Natural killer cell treated with Interleukin-12 subunit alpha and Interleukin-12 subunit beta and Interleukin-15 and Interleukin-18, amount 100 ng/mL, for 72 hours (primary cell): ENCODE results near the gene CACNA2D3. TPM values are rescaled to one million over a fixed set of nuclear protein-coding genes. Genes with fewer than 3 reads are reported as not detected.

Experiments used
- ATAC-seq, 2 donors: fragments of 150-1000 bp; cut with Tn5 transposase in 1 of 2; sonication (Bioruptor Pico), chemical (Tn5 transposase) in 1 of 2; 2 replicates each; pipeline ENCODE4 v1.10.0; 2021
- DNase-seq: peaks from one replicate; pipeline ENCODE4 v3.0.0; 2022; ENCODE audit warnings: low spot score
- H3K27ac Mint-ChIP-seq, 2 donors: 1 replicate in 1 of 2; 2 replicates in 1 of 2; pipeline ENCODE4 v1.8.0; 2022; ENCODE audit warnings: mixed read lengths in 2 of 2, mild to moderate bottlenecking in 1 of 2, moderate library complexity in 1 of 2
- H3K27me3 Mint-ChIP-seq, 2 donors: 1 replicate in 1 of 2; 2 replicates in 1 of 2; pipeline ENCODE4 v1.8.0; 2022; ENCODE audit warnings: mixed read lengths in 2 of 2
- H3K36me3 Mint-ChIP-seq: one replicate; pipeline ENCODE4 v1.8.0; 2022; ENCODE audit warnings: mixed read lengths
- H3K4me1 Mint-ChIP-seq, 2 donors: 1 replicate in 1 of 2; 2 replicates in 1 of 2; pipeline ENCODE4 v1.8.0; 2022; ENCODE audit warnings: low read depth in 2 of 2, mixed read lengths in 2 of 2, mild to moderate bottlenecking in 1 of 2
- H3K4me3 Mint-ChIP-seq: one replicate; pipeline ENCODE4 v1.8.0; 2022; ENCODE audit warnings: mixed read lengths
- H3K9me3 Mint-ChIP-seq: 2 replicates; pipeline ENCODE4 v1.8.0; 2022; ENCODE audit warnings: mixed read lengths
- total RNA-seq, 2 donors: library from RNA; stranded (reverse); gene quantifications; one replicate each; pipeline ENCODE4 v1.2.3, GENCODE V29; 2022

CACNA2D3 gene
- total RNA-seq, 2 donors from 2014 or later: not detected

- Mint-ChIP-seq H3K27me3 (peaks cover 11 to 16% of the 10 kb centered on the region in 2 donors), H3K4me3 (no peak overlapping the region), H3K27ac (no peak overlapping the region), H3K9me3 (peaks cover 3% of the 10 kb centered on the region), H3K36me3 (no peaks in the 10 kb centered on the region), H3K4me1 (no peaks in the 10 kb centered on the region)
- ATAC-seq (no peak), DNase-seq (no peak)
These were observed 141.7 kb downstream of the CACNA2D3 start for GRCh38 chr3:54264050-54264449.

DNA sequence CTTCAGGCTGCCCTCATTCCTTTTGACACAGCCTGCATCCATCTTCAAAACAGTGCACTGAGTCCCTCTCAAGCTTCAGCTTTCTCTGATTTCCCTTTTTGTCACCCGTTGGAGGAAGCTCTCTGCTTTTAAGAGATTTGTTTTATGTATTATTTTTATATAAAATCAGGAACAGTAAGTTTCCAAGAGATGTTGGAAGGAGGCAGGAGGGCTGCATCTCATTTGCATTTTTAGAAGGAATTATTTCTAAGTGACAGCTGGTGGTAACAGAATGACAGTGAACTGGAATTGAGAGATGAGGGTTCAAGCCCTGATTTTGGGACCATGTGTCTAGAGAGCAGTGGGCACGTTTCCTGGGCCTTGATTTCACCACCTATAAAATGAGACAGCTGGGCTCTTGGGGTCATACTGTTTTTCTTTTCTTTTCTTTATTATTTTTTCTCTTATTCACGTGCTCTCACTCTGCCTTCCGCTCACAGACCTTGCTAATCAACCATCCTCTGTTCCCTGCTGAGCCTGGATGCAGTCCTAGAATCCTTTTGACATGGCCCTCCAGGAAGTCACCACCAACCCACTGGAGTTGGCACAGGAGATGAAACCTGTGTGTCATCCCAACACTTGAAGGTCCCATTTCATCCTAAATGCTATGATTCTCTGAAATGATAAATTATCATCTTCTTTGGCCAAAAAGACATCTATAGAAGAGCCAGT lies 148.6 kb downstream of the CACNA2D3 start:
- no peak for ATAC-seq
- Mint-ChIP-seq H3K27ac (no peak overlapping the region), H3K4me3 (no peak overlapping the region), H3K4me1 (no peaks in the 10 kb centered on the region), H3K9me3 (peaks cover 4% of the 10 kb centered on the region), H3K36me3 (no peaks in the 10 kb centered on the region), H3K27me3 (peaks cover 0 to 10% of the 10 kb centered on the region in 2 donors)
- no peak for DNase-seq

DNA sequence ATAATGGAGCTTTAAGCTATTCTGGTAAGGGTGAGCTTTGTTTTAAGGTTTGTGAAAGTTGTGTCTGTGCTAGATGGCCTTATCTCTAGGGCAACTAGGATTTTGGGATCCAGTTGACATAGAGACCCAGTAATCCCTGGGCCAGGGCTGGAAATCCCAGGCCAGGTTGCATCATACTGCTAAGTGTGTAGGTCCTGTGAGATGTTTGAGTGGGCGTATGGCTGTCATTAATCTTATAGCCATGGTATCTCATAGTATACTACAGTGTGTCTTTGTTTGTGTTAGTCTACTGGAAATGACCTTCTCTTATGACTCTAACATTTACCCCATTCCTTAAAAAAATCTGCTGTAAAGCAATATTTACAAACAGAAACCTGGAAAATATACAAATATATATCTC lies 151.4 kb downstream of the CACNA2D3 start:
- H3K27ac Mint-ChIP-seq: no peak overlapping the region
- H3K4me1 Mint-ChIP-seq: no peaks in the 10 kb centered on the region
- no peak overlapping the region for H3K4me3 Mint-ChIP-seq
- ATAC-seq (no peak), DNase-seq (no peak)
- H3K36me3 Mint-ChIP-seq: no peaks in the 10 kb centered on the region
- peaks cover 0 to 8% of the 10 kb centered on the region in 2 donors for H3K27me3 Mint-ChIP-seq
- peaks cover 4% of the 10 kb centered on the region for H3K9me3 Mint-ChIP-seq

- H3K9me3 Mint-ChIP-seq: no peaks in the 10 kb centered on the region
- no peaks in the 10 kb centered on the region for H3K4me1 Mint-ChIP-seq
- H3K36me3 Mint-ChIP-seq: no peaks in the 10 kb centered on the region
- ATAC-seq: no peak
- no peak overlapping the region for H3K4me3 Mint-ChIP-seq
- H3K27ac Mint-ChIP-seq: no peak overlapping the region
- DNase-seq: no peak
- H3K27me3 Mint-ChIP-seq: peaks cover 0 to 1% of the 10 kb centered on the region in 2 donors
These were observed 152.3 kb downstream of the CACNA2D3 start for GRCh38 chr3:54274607-54275006.

- peaks cover 2 to 16% of the 10 kb centered on the region in 2 donors for H3K27me3 Mint-ChIP-seq
- DNase-seq: no peak
- no peaks in the 10 kb centered on the region for H3K36me3 Mint-ChIP-seq
- peaks cover 4% of the 10 kb centered on the region for H3K9me3 Mint-ChIP-seq
- H3K4me1 Mint-ChIP-seq: no peaks in the 10 kb centered on the region
- H3K4me3 Mint-ChIP-seq: no peak overlapping the region
- H3K27ac Mint-ChIP-seq: no peak overlapping the region
- no peak for ATAC-seq
These were observed 156.7 kb downstream of the CACNA2D3 start for GRCh38 chr3:54279005-54279583.

- H3K4me1 Mint-ChIP-seq: no peaks in the 10 kb centered on the region
- peaks cover 2 to 16% of the 10 kb centered on the region in 2 donors for H3K27me3 Mint-ChIP-seq
- ATAC-seq (no peak), DNase-seq (no peak)
- H3K9me3 Mint-ChIP-seq: peaks cover 9% of the 10 kb centered on the region
- no peak overlapping the region for H3K27ac Mint-ChIP-seq
- H3K36me3 Mint-ChIP-seq: no peaks in the 10 kb centered on the region
- no peak overlapping the region for H3K4me3 Mint-ChIP-seq
These were observed 161.1 kb downstream of the CACNA2D3 start for GRCh38 chr3:54283470-54283869.

DNA sequence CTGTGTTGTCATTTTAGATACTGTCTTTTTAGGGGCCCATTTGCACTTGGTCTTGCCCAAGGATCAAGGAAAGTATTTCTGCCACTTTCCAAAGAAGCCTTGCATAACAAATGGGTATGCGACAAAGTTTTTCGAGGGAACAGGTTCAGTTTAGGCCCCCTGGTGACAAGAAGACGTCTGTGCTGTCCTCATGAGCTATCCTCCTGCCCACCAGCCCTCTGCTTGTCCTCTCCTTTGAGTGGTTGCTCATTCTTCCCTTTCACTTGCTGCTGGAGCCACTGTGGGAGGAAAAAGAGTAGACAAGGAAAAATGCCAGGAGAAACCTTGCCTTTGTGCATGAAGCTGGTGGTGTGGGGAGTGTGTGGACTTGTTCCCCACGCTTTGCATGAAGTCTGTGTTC lies 171.9 kb downstream of the CACNA2D3 start:
- Mint-ChIP-seq H3K27ac (no peak overlapping the region), H3K4me1 (no peaks in the 10 kb centered on the region), H3K36me3 (no peaks in the 10 kb centered on the region), H3K27me3 (peaks cover 0 to 3% of the 10 kb centered on the region in 2 donors), H3K9me3 (peaks cover 4% of the 10 kb centered on the region), H3K4me3 (no peak overlapping the region)
- ATAC-seq: no peak
- DNase-seq: no peak

DNA sequence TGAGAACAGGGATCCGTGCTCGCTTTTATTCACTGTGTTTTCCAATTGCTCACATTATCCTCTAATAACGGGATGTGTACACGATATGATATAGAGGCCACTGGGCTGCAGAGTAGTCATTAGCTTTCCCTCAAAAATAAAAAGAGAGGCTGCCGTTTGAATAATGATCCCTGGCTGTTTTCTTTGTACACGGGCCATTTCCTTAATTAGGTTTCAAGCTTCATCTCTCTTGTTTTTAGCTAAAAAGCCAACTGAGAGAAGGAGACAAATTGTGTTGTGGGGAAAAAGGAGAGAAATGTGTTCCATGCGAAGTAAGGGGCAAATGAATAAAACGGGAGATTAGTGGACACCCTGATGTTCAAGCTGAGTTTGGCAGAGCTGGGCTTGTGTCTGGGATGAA lies 174.2 kb downstream of the CACNA2D3 start:
- peaks cover 0 to 3% of the 10 kb centered on the region in 2 donors for H3K27me3 Mint-ChIP-seq
- H3K36me3 Mint-ChIP-seq: no peaks in the 10 kb centered on the region
- no peak overlapping the region for H3K4me3 Mint-ChIP-seq
- no peak for ATAC-seq
- no peak for DNase-seq
- no peaks in the 10 kb centered on the region for H3K4me1 Mint-ChIP-seq
- H3K27ac Mint-ChIP-seq: no peak overlapping the region
- peaks cover 4% of the 10 kb centered on the region for H3K9me3 Mint-ChIP-seq

DNA sequence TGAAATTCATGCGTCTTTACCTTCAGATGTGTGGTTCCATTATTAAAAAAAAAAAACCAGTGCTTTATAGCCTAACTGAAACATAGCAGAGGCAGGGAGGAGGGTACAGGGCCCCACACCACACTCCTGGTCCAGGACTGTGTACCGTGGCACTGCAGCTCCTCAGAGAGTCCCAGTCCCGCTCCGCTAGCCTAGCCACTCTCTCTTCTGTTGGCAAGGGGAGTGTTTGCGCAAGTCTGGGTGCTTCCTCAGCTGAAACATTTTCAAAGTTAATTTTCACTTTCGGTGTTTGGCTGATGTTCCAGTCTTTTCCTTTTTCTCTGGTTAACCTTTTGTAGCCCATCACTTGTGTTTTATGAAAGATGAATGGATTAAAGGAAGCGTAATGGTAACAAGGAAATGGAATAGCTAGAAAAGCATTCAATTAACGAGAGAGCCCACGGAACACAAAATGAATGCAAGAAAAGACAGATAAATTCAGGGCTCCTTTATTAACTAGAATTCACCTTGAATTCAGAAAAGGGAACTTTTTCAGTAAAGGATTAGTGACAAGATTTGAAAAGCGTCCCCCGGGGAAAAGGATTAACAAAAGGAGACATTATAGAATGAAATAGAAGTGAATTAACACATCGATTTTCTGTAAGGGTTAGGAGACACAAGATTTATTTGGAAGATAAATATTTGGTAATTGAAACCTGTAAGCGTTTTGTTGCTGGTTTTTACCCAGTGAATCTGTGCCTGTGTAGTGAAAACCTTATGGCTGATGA lies 177.0 kb downstream of the CACNA2D3 start:
- H3K4me1 Mint-ChIP-seq: no peaks in the 10 kb centered on the region
- ATAC-seq (no peak), DNase-seq (no peak)
- H3K4me3 Mint-ChIP-seq: no peak overlapping the region
- H3K27ac Mint-ChIP-seq: no peak overlapping the region
- H3K36me3 Mint-ChIP-seq: no peaks in the 10 kb centered on the region
- peaks cover 7 to 9% of the 10 kb centered on the region in 2 donors for H3K27me3 Mint-ChIP-seq
- peaks cover 4% of the 10 kb centered on the region for H3K9me3 Mint-ChIP-seq

DNA sequence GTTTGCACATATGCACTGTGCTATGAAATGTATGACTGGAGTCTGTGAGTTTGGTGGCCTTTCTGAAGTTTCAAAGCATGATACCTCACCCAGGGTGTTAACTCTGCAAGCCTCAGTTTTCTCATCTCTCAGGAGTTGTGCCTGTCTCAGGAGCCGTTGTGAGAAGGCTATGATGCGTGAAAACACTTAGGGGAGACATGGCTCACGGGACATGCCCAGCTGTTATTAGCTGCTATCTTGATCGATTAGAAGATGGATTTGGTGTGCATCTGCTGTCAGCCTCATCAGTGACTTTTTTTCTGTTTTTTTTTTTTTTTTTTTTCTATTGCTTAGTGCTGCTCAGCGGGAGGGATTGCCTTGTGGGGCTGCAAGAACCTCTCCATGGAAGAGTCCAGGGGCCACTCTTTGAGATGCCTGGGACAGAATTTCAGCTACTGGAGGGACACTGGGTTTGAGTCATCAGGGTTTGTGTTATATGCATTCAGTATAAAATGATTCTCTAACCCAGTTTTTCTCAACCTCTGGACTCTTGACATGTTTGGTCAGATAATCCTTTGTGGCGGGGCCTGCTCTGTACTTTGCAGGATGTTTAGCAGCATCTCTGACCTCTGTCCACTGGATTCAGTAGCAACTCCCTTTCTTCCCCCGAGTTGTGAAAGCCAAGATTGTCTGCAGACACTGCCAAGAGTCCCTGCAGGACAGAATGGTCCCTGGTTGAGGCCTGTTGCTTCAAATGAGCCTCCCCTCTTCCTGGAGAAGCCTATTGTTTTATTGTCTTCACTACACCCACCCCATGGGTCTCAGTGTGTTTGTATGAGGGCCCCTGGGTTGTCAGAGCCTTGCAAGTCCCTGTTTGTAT lies 181.4 kb downstream of the CACNA2D3 start:
- H3K36me3 Mint-ChIP-seq: no peaks in the 10 kb centered on the region
- ATAC-seq: no peak
- no peak for DNase-seq
- no peaks in the 10 kb centered on the region for H3K4me1 Mint-ChIP-seq
- no peaks in the 10 kb centered on the region for H3K9me3 Mint-ChIP-seq
- H3K27ac Mint-ChIP-seq: no peak overlapping the region
- peaks cover 7 to 18% of the 10 kb centered on the region in 2 donors for H3K27me3 Mint-ChIP-seq
- H3K4me3 Mint-ChIP-seq: no peak overlapping the region

- H3K36me3 Mint-ChIP-seq: no peaks in the 10 kb centered on the region
- no peak overlapping the region for H3K4me3 Mint-ChIP-seq
- peaks cover 7 to 18% of the 10 kb centered on the region in 2 donors for H3K27me3 Mint-ChIP-seq
- no peaks in the 10 kb centered on the region for H3K4me1 Mint-ChIP-seq
- H3K27ac Mint-ChIP-seq: no peak overlapping the region
- H3K9me3 Mint-ChIP-seq: no peaks in the 10 kb centered on the region
- DNase-seq: no peak
- no peak for ATAC-seq
These were observed 182.5 kb downstream of the CACNA2D3 start for GRCh38 chr3:54304877-54305276.

GRCh38 chr3:54305409-54306099 lies 183.2 kb downstream of the CACNA2D3 start:
- Mint-ChIP-seq H3K27me3 (peaks cover 7 to 18% of the 10 kb centered on the region in 2 donors), H3K36me3 (no peaks in the 10 kb centered on the region), H3K4me3 (no peak overlapping the region), H3K4me1 (no peaks in the 10 kb centered on the region), H3K9me3 (no peaks in the 10 kb centered on the region), H3K27ac (no peak overlapping the region)
- no peak for ATAC-seq
- no peak for DNase-seq

DNA sequence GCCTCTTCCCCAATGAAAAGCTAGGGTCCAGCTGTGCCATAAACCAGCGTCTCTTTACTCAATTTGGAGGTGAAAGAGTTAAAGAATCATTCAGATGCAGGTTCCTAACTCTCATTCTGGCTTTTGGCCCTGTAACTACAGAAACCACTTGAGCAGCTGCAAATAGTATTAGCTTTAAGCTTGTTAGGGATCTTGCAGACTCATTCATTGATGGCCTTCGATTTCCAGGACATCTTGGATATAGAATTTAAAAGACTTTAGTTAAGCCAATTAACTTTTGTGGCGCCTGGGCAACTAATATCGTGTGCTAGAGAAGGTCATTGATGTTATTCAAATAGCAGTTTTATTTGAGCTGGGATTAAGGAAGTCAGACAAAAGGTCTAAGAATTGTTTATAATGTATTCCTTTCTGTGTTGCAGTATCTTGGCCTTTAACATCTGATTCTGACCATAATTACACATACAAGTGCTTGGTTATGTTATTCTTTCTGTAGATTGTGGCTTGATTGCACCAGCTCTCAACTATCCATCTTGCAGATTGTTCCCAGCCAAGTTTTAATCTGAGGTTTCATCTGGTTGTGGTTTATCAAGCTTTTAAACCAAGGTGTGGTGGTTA lies 185.3 kb downstream of the CACNA2D3 start:
- ATAC-seq (no peak), DNase-seq (no peak)
- Mint-ChIP-seq H3K9me3 (no peaks in the 10 kb centered on the region), H3K27ac (no peak overlapping the region), H3K4me3 (no peak overlapping the region), H3K4me1 (no peaks in the 10 kb centered on the region), H3K27me3 (peaks cover 7 to 15% of the 10 kb centered on the region in 2 donors), H3K36me3 (no peaks in the 10 kb centered on the region)
